H9 (cell line): ENCODE results near the gene TMA7B. TPM values are rescaled to one million over a fixed set of nuclear protein-coding genes. Genes with fewer than 3 reads are reported as not detected.
A peak's percentile ranks its signal among the peaks of the same experiment; 100 is the strongest.

Source experiments
- DNase-seq: peaks from one replicate; pipeline ENCODE4 v3.0.0-alpha.2; 2017
- H2AFZ ChIP-seq: one replicate; pipeline ENCODE4 v1.6.1; 2013; ENCODE audit warnings: mild to moderate bottlenecking, low read length, control low read depth, moderate library complexity
- H2AK5ac ChIP-seq: 2 replicates; pipeline ENCODE4 v1.6.1; 2013; ENCODE audit warnings: low read length, control low read depth, mixed read lengths; ENCODE audit not compliant: insufficient read length
- H2BK120ac ChIP-seq: one replicate; pipeline ENCODE4 v1.6.1; 2013; ENCODE audit warnings: low read depth, mild to moderate bottlenecking, low read length, control low read depth, inconsistent platforms; ENCODE audit not compliant: poor library complexity, severe bottlenecking
- H2BK12ac ChIP-seq: 2 replicates; pipeline ENCODE4 v1.6.1; 2013; ENCODE audit warnings: low read length, control low read depth, mixed read lengths, low read depth; ENCODE audit not compliant: insufficient read length
- H2BK15ac ChIP-seq: 2 replicates; pipeline ENCODE4 v1.6.1; 2013; ENCODE audit warnings: low read depth, low read length, control low read depth
- H2BK20ac ChIP-seq: one replicate; pipeline ENCODE4 v1.6.1; 2013; ENCODE audit warnings: low read depth, mild to moderate bottlenecking, low read length, control low read depth, inconsistent platforms; ENCODE audit not compliant: poor library complexity, severe bottlenecking
- H2BK5ac ChIP-seq: 2 replicates; pipeline ENCODE4 v1.6.1; 2013; ENCODE audit warnings: low read length, control low read depth, mixed read lengths; ENCODE audit not compliant: insufficient read length
- H3K14ac ChIP-seq: 2 replicates; pipeline ENCODE4 v1.6.1; 2013; ENCODE audit warnings: low read length, control low read depth; ENCODE audit not compliant: insufficient read depth
- H3K18ac ChIP-seq: 2 replicates; pipeline ENCODE4 v1.6.1; 2013; ENCODE audit warnings: low read depth, mild to moderate bottlenecking, mixed read lengths, low read length, control low read depth; ENCODE audit not compliant: insufficient read length
- H3K23ac ChIP-seq: 2 replicates; pipeline ENCODE4 v1.6.1; 2013; ENCODE audit warnings: low read length, control low read depth, mixed read lengths, low read depth; ENCODE audit not compliant: insufficient read length
- H3K23me2 ChIP-seq: 2 replicates; pipeline ENCODE4 v1.6.1; 2013; ENCODE audit warnings: low read depth, mild to moderate bottlenecking, mixed read lengths, low read length, control low read depth; ENCODE audit not compliant: insufficient read length, poor library complexity, severe bottlenecking
- H3K27ac ChIP-seq: 2 replicates; pipeline ENCODE4 v1.5.1; 2013; ENCODE audit warnings: low read length, control low read depth, mixed read lengths, low read depth; ENCODE audit not compliant: insufficient read length
- H3K27me3 ChIP-seq: 2 replicates; pipeline ENCODE4 v1.6.1; 2013; ENCODE audit warnings: low read length, control low read depth, inconsistent platforms; ENCODE audit not compliant: insufficient read depth
- H3K4ac ChIP-seq: 2 replicates; pipeline ENCODE4 v1.6.1; 2013; ENCODE audit warnings: low read depth, mild to moderate bottlenecking, control low read depth, inconsistent platforms, low read length, moderate library complexity
- H3K4me1 ChIP-seq: 2 replicates; pipeline ENCODE4 v1.6.1; 2013; ENCODE audit warnings: low read length, control low read depth, inconsistent platforms; ENCODE audit not compliant: insufficient read depth
- H3K4me2 ChIP-seq: 2 replicates; pipeline ENCODE4 v1.6.1; 2013; ENCODE audit warnings: low read length, control low read depth, mixed read lengths; ENCODE audit not compliant: insufficient read length, insufficient read depth
- H3K56ac ChIP-seq: 2 replicates; pipeline ENCODE4 v1.6.1; 2013; ENCODE audit warnings: low read depth, mild to moderate bottlenecking, mixed read lengths, low read length, control low read depth; ENCODE audit not compliant: insufficient read length
- H3K79me1 ChIP-seq: 2 replicates; pipeline ENCODE4 v1.6.1; 2013; ENCODE audit warnings: low read depth, mild to moderate bottlenecking, moderate library complexity, low read length, control low read depth, inconsistent platforms; ENCODE audit not compliant: insufficient read depth, poor library complexity, severe bottlenecking
- H3K79me2 ChIP-seq: 2 replicates; pipeline ENCODE4 v1.6.1; 2013; ENCODE audit warnings: low read length, control low read depth, inconsistent platforms; ENCODE audit not compliant: insufficient read depth
- H3K9ac ChIP-seq: 2 replicates; pipeline ENCODE4 v1.6.1; 2013; ENCODE audit warnings: low read length, control low read depth, mixed read lengths; ENCODE audit not compliant: insufficient read length; ENCODE audit errors: extremely low read depth
- H3K9me3 ChIP-seq: one replicate; pipeline ENCODE4 v1.6.1; 2013; ENCODE audit warnings: low read depth, low read length, inconsistent platforms; ENCODE audit not compliant: control insufficient read depth
- H3T11ph ChIP-seq: one replicate; pipeline ENCODE4 v1.6.1; 2013; ENCODE audit warnings: mild to moderate bottlenecking, low read length, control low read depth, inconsistent platforms
- H4K20me1 ChIP-seq: one replicate; pipeline ENCODE4 v1.6.1; 2013; ENCODE audit not compliant: control insufficient read depth, insufficient read length, insufficient read depth
- H4K5ac ChIP-seq: 2 replicates; pipeline ENCODE4 v1.6.1; 2013; ENCODE audit warnings: low read depth, mild to moderate bottlenecking, mixed read lengths, low read length, control low read depth; ENCODE audit not compliant: insufficient read length
- H4K8ac ChIP-seq: replicated peaks from 2 replicates; pipeline ENCODE4 v1.6.1; 2013; ENCODE audit warnings: low read length, control low read depth, mixed read lengths, low read depth; ENCODE audit not compliant: insufficient read length
- H4K91ac ChIP-seq: 2 replicates; pipeline ENCODE4 v1.6.1; 2013; ENCODE audit warnings: low read depth, mild to moderate bottlenecking, moderate library complexity, mixed read lengths, low read length, control low read depth; ENCODE audit not compliant: insufficient read length
- H3K27ac Mint-ChIP-seq, 3 experiments: 2 replicates in 2 of 3; 3 replicates in 1 of 3; pipeline ENCODE4 v1.8.0; 2020 to 2021; ENCODE audit warnings: mixed read lengths in 3 of 3, mild to moderate bottlenecking in 1 of 3, moderate library complexity in 1 of 3
- H3K27me3 Mint-ChIP-seq: 2 replicates; pipeline ENCODE4 v1.8.0; 2021; ENCODE audit warnings: low read depth, mild to moderate bottlenecking, moderate library complexity, mixed read lengths
- H3K36me3 Mint-ChIP-seq, 3 experiments: 2 replicates in 2 of 3; 3 replicates in 1 of 3; pipeline ENCODE4 v1.8.0; 2020 to 2021; ENCODE audit warnings: low read depth in 3 of 3, mixed read lengths in 3 of 3; ENCODE audit not compliant: insufficient read depth in 1 of 3
- H3K4me1 Mint-ChIP-seq, 2 experiments: 2 replicates each; pipeline ENCODE4 v1.8.0; 2020; ENCODE audit warnings: mixed read lengths in 2 of 2
- H3K4me3 Mint-ChIP-seq, 2 experiments: 2 replicates in 1 of 2; 3 replicates in 1 of 2; pipeline ENCODE4 v1.8.0; 2020 to 2021; ENCODE audit warnings: mild to moderate bottlenecking in 2 of 2, mixed read lengths in 2 of 2, moderate library complexity in 1 of 2
- H3K9me3 Mint-ChIP-seq, 2 experiments: 2 replicates in 1 of 2; 3 replicates in 1 of 2; pipeline ENCODE4 v1.8.0; 2020; ENCODE audit warnings: mild to moderate bottlenecking in 2 of 2, mixed read lengths in 2 of 2, moderate library complexity in 1 of 2
- WGBS: extraction: QIAGEN DNeasy Blood & Tissue Kit; methylation state at CpG from one replicate; pipeline ENCODE4 v1.1.7; 2013; ENCODE audit warnings: missing lambda C conversion rate, low lambda C conversion rate, mixed read lengths; ENCODE audit not compliant: insufficient read length; ENCODE audit errors: extremely low coverage; 5-methylcytosine and 5-hydroxymethylcytosine counted together
- total RNA-seq: library from RNA; stranded (reverse); gene quantifications from 2 replicates; pipeline ENCODE4 v1.2.1, GENCODE V29; 2021
- TF ChIP-seq, protein P1 (sequence below): fragments of 200-600 bp; sonication (generic); conservative IDR thresholded peaks from 3 replicates; pipeline ENCODE4 v1.8.0; 2021; ENCODE audit warnings: antibody characterized with exemption, mild to moderate bottlenecking

TMA7B gene
- total RNA-seq, 1 experiment from 2014 or later: not detected

DNA sequence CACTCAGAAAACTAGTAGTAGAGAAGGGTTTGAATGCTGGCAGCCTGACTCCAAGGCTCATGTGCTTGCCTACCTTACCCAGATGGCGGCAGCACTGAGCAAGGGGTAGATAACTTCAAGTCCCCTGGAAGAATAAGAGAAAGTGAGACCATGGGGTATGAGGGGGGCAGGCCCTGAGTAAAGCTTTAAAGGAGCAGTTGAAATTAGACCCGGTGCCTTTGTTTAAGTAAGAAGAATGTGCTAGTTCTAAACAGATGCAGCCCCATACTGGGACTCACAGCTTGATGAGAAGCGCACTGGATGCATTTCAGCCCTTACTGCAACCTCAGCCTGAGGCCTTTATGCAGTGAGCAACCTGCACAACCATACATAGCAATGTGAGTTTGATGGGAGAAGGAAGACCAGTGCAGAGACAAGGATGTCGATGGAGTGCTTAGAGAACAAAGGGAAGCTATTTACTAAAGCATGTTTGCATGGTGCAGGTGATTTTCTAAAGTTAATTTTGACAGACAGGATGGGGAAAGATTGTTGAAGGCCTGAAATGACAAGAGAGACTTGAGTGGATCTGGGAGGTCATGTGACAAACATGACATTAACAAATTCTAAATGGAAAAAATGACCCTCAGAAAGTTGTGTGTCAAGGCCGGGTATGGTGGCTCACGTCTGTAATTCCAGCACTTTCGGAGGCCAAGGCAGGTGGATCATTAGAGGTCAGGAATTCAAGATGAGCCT is 27.1 kb upstream of the TMA7B start:
- peak overlapping the region in 2 of 3 experiments; percentile 1 to 59; a peak in 3 of 7 replicates for H3K27ac Mint-ChIP-seq
- no peak overlapping the region for H4K5ac ChIP-seq
- H2BK5ac ChIP-seq: no peak overlapping the region
- H3K14ac ChIP-seq: no peak overlapping the region
- no peak overlapping the region; a peak in 2 of 5 replicates for H3K4me3 Mint-ChIP-seq
- H2BK20ac ChIP-seq: no peak overlapping the region
- no peak overlapping the region for H3K23ac ChIP-seq
- DNase-seq: peak; percentile 84
- no peaks in the 10 kb centered on the region; the same call in 1 of the 2 replicates for H3K4me1 ChIP-seq
- no peak overlapping the region for H3K18ac ChIP-seq
- no peaks in the 10 kb centered on the region for H3K9me3 ChIP-seq
- WGBS: no CpG with 5 or more reads among the region's 7 CpGs
- no peak overlapping the region for H3K56ac ChIP-seq
- H2BK15ac ChIP-seq: no peak overlapping the region
- no peak overlapping the region for H3T11ph ChIP-seq
- H3K4me1 Mint-ChIP-seq: peaks cover 30 to 37% of the 10 kb centered on the region in 2 experiments
- TF ChIP-seq, protein P1, sequence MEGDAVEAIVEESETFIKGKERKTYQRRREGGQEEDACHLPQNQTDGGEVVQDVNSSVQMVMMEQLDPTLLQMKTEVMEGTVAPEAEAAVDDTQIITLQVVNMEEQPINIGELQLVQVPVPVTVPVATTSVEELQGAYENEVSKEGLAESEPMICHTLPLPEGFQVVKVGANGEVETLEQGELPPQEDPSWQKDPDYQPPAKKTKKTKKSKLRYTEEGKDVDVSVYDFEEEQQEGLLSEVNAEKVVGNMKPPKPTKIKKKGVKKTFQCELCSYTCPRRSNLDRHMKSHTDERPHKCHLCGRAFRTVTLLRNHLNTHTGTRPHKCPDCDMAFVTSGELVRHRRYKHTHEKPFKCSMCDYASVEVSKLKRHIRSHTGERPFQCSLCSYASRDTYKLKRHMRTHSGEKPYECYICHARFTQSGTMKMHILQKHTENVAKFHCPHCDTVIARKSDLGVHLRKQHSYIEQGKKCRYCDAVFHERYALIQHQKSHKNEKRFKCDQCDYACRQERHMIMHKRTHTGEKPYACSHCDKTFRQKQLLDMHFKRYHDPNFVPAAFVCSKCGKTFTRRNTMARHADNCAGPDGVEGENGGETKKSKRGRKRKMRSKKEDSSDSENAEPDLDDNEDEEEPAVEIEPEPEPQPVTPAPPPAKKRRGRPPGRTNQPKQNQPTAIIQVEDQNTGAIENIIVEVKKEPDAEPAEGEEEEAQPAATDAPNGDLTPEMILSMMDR: peak; percentile 98
- no peak overlapping the region for H2BK12ac ChIP-seq
- H3K4me2 ChIP-seq: no peak overlapping the region
- H3K9me3 Mint-ChIP-seq: no peaks in the 10 kb centered on the region
- H4K20me1 ChIP-seq: no peaks in the 10 kb centered on the region
- H3K79me2 ChIP-seq: no peaks in the 10 kb centered on the region
- H3K27me3 Mint-ChIP-seq: no peaks in the 10 kb centered on the region
- no peak overlapping the region for H2BK120ac ChIP-seq
- H2AFZ ChIP-seq: no peak overlapping the region
- H3K27me3 ChIP-seq: no peaks in the 10 kb centered on the region
- no peaks in the 10 kb centered on the region for H3K36me3 Mint-ChIP-seq
- H2AK5ac ChIP-seq: no peak overlapping the region
- H4K8ac ChIP-seq: no peak overlapping the region
- no peak overlapping the region for H3K4ac ChIP-seq
- no peak overlapping the region for H4K91ac ChIP-seq
- no peak overlapping the region for H3K9ac ChIP-seq
- H3K27ac ChIP-seq: no peak overlapping the region
- no peaks in the 10 kb centered on the region for H3K23me2 ChIP-seq
- no peaks in the 10 kb centered on the region for H3K79me1 ChIP-seq
